Vagina (tissue), 2 donors: Measurements from ENCODE around the gene TANK.

Experiments
- POLR2A ChIP-seq, 2 donors: fragments of 450-650 bp; IDR thresholded peaks; one replicate each; pipeline ENCODE4 v1.6.1; 2017; ENCODE audit warnings: antibody characterized with exemption in 2 of 2, mild to moderate bottlenecking in 2 of 2, moderate library complexity in 2 of 2
- POLR2AphosphoS5 ChIP-seq, 2 donors: sonication (generic); formaldehyde crosslinking; IDR thresholded peaks; one replicate each; pipeline ENCODE4 v1.9.0; 2017; ENCODE audit warnings: antibody characterized with exemption in 2 of 2, mild to moderate bottlenecking in 2 of 2, low read depth in 1 of 2; ENCODE audit not compliant: insufficient read depth in 1 of 2
- TF ChIP-seq, protein P1 (sequence below), 3 experiments: fragments of 450-650 bp in 2 of 3; fragments of 200-600 bp in 1 of 3; sonication (generic) in 1 of 3; IDR thresholded peaks; one replicate each; pipeline ENCODE4 v1.5.1; 2017 to 2019; ENCODE audit warnings: antibody characterized with exemption in 3 of 3, mild to moderate bottlenecking in 2 of 3, moderate library complexity in 2 of 3

DNA sequence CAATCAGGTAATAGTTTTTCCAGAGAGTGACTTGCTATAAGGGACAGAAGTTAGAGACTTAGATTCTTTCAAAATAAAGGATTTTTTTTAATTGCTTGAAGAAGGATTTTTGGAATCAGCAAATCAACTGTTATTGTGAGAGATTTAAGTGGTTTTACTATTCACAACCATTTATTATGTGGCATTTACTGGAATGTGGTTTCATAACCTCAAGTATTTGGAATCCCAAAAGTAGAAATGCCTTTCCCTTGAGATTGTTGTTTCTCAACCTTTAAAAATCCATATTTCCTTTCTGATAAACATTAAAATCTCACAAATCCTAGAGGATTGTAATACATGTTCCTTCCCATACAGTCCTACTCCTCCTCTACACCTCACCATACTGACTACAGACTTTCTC lies 5.0 kb downstream of the TANK start:
- no peak for TF ChIP-seq POLR2AphosphoS5 (IDR thresholded peaks at IDR 0.05; ENCODE audit: insufficient read depth in 1 of 2, low read depth in 1 of 2)
- TF ChIP-seq, protein P1, sequence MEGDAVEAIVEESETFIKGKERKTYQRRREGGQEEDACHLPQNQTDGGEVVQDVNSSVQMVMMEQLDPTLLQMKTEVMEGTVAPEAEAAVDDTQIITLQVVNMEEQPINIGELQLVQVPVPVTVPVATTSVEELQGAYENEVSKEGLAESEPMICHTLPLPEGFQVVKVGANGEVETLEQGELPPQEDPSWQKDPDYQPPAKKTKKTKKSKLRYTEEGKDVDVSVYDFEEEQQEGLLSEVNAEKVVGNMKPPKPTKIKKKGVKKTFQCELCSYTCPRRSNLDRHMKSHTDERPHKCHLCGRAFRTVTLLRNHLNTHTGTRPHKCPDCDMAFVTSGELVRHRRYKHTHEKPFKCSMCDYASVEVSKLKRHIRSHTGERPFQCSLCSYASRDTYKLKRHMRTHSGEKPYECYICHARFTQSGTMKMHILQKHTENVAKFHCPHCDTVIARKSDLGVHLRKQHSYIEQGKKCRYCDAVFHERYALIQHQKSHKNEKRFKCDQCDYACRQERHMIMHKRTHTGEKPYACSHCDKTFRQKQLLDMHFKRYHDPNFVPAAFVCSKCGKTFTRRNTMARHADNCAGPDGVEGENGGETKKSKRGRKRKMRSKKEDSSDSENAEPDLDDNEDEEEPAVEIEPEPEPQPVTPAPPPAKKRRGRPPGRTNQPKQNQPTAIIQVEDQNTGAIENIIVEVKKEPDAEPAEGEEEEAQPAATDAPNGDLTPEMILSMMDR (IDR thresholded peaks at IDR 0.05): no peak
- TF ChIP-seq POLR2A (IDR thresholded peaks at IDR 0.05): no peak
